Fibroblast of skin of abdomen (primary cell): ENCODE results near the gene MDFIC.
A peak's percentile ranks its signal among the peaks of the same experiment; 100 is the strongest.

Experiments
- DNase-seq: peaks from one replicate; pipeline ENCODE4 v3.0.0-alpha.2; 2013

Gene MDFIC

DNA sequence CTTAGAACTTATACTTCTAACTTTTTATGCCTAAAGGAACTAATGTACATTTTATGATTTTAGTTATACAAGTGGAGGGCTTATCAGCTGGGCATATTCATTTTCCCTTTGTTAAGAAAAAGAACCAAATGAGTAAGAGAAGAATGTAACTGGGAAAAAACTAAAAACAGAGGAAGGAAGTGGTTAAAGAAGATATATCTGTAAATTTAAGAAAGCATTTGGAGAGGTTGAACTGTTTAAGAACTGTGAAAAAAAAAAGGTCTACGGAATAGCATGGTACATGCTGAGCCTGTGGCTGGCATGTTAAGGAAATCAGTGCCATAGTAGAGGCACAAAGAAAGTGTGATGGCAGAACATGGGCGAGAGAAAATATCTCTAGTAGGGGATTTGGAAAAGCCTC is 6.2 kb downstream of the MDFIC start:
- DNase-seq = no peak

DNA sequence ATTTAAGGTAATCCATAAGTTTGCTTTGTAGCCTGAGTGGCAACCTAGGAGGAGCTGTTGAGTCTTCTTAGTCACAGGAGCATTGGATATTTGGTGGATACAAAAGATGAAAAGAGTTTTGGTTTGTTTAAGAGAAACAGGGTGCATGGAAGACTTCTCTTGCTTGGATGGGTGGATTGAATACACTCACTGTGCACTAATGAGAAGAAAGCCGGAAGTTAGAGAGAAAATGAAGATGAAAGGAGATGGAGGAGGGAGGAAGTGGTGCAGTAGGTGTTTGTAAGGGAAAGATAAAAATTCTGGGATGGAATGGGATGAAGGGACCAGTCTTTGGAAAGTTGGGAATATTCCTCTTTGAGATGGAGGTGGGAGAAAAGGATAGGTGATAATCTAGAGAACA is 7.7 kb downstream of the MDFIC start:
- no peak for DNase-seq

DNA sequence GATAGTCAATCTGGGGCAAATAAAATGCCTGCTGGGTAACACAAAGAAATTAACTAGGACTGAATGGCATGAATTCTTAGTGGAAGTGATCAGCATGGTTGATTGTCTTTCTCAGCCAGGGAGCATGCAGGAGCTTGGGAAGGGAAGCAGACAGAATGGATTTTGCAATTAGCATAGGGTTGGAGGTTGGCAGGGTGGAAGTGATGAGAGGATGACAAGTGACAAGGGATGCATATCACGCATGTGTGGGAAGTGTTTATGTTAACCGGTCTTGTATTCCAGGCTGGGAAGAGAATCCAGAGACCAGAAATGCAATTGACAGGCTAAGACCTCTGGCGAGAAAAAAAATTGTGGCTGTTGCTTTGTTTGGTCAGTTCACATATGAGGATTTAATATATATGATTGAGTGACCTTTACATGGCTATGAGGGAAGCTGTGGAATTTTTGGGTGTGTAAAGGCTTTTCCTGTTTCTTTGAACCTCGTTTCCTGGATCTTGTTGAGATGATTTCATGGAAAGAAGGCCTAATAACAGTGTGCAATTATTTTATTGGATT is 8.3 kb downstream of the MDFIC start:
- DNase-seq = peak; percentile 52

DNA sequence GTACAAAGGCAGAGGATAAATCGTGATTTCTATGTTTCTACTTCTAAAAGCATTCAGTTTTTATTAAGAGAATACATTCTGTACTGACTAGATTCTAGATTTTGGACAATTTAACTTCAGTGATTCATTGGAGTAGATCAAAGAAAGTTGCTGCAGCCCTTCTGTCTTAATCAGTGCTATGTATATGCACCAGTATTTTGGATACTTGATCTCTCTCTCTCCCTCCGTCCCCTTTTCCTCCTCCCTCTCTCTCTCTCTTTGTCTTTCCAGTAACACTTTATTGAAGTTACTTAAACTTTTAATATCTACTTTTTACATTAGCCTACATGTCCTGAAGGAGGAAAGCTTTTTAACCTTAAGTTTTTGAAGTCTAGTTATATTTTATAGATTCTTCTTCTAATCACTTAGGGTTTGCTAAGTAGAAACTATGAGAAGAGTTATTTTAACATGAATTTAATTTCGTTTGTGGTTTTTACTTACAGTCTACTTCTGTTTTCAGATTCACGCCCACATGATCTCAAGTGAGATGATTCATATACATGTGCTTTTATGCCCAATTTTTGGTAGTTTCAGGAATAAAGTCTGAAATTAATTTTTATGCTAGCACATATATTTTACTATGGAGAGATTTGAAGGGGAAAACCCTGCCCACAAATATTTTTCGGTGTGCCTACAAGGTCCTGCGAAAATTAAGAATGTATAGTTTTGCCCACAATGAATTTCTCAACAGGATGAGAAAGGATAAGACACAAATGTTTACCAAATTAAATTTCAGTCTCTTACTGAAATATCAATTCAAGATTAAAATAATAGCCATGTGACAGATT is 9.1 kb downstream of the MDFIC start:
- peak; percentile 59 for DNase-seq

DNA sequence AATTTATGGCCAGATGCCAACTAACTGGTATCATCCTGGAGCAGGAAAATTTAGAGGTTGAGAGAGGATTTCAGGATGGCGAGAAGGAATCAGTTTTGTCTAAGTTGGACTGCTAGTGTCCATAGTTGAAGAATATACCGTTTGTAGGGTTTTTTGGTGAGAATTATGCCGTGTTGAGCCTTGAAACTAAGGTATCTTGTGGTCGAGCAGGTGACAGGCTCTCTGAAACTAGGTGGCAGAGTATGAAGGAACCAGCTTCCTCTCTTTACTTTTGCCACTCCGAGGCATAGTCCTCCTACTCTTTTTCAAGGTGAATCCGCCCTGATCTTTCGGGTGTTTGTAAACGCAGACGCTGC is 9.7 kb downstream of the MDFIC start:
- DNase-seq = no peak

- no peak for DNase-seq
Observed at GRCh38 chr7:114932991-114933390, 11.1 kb downstream of the MDFIC start.

DNA sequence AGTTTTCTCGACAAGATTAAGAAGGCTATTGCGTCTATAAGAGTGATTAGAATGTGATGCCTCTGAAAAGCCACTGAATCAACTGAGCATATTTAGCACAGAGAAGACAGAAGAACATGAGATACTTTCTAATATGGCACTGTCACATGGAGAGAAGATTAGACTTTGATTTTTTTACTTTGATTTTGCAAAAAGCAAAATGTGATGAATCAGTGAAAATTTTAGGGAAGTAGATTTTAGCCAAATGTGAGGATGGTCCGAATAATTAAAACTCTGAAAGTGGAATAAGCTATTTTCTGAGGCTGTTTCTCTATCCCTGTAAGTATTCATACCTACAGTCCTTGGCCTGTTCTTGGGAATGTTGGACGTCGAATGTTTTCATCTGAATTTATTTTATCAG is 11.8 kb downstream of the MDFIC start:
- no peak for DNase-seq

GRCh38 chr7:114934086-114934485 is 12.2 kb downstream of the MDFIC start:
- no peak for DNase-seq

DNA sequence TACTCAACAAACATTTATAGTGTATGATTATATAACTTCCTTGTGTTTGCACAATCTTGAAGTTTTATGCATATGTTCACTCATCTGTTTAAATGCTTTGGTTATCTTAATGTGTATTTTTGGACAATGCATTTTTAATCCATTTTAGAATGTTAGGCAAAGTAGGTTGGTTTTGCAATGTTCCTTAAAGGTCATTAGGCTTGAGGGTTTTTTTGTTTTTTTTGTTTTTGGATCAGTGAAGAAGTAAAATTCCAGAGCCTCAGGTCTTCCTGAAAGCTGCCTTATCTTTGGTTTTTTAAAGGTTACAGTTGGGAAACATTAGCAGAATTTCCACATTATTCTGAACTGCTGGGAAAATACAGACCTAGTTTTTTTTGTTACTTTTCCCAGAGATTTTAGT is 12.8 kb downstream of the MDFIC start:
- DNase-seq = no peak

- DNase-seq = no peak
Observed at GRCh38 chr7:114936471-114936870, 14.6 kb downstream of the MDFIC start.

- DNase-seq = no peak
Observed at GRCh38 chr7:114937446-114937845, 15.6 kb downstream of the MDFIC start.

DNA sequence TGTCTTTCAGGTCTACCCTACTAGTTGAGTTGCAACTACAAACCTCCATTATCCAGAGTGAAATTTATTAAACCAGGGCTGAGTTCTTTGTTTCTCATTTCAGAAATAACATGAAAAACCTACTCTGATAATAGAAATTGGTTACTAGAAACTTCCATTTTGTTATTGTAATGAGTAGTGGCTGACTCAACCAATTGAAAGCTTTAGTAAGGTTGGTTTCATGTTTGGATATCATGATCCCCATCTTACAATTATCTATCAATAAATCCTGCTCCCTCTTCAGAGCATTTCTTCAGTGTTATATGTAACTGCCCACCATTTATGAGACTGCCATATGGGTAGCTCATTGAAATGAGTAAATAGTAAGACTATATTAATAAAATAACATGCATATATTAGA is 16.9 kb downstream of the MDFIC start:
- no peak for DNase-seq

DNA sequence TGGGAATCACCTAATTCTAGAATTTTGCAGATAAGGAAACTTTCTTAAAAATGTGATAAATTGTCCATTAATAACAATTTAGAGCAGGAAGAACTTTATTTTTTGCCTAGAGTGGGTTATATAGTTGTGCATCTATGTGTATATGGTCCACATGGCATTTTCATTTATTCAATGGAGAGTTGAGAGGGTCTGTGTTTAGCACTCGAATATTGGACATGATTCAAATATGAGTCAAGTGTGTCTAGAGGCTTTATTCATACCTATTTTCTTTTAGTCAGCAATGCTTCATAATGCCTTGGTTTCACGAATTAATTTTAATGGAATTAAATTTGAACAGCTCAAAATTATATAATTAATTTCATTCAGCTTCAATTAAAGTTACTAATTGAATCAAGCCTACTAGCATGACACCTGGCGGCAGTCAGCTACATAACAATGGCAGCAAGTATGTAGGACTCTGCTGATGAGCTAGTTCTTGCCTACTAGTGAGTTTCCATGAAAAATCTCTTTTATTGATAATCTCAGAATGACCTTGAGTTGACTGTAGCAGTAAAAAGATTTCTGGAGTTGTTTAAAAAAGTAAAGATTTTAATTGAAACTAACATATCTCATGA is 17.7 kb downstream of the MDFIC start:
- DNase-seq = no peak

- DNase-seq = no peak
Observed at GRCh38 chr7:114940220-114940619, 18.3 kb downstream of the MDFIC start.

DNA sequence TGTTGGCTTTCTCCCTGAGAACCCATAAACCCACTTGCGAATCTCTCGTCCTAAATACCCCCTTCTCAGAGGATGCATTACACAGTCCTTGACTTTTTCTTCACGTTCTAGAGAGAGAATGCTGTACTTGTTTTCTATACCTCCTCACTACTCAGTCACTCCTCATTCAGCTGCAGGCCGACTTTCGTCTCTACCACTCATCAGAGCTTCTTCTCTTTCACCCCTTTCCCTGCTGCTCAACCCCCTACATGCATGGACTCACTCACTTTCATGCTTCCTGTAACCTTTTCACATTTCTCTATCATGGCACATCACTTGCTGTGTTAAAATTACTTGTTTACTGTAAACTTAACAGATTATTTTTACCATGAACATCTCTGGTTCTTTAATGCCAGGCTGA is 19.8 kb downstream of the MDFIC start:
- DNase-seq = no peak

DNA sequence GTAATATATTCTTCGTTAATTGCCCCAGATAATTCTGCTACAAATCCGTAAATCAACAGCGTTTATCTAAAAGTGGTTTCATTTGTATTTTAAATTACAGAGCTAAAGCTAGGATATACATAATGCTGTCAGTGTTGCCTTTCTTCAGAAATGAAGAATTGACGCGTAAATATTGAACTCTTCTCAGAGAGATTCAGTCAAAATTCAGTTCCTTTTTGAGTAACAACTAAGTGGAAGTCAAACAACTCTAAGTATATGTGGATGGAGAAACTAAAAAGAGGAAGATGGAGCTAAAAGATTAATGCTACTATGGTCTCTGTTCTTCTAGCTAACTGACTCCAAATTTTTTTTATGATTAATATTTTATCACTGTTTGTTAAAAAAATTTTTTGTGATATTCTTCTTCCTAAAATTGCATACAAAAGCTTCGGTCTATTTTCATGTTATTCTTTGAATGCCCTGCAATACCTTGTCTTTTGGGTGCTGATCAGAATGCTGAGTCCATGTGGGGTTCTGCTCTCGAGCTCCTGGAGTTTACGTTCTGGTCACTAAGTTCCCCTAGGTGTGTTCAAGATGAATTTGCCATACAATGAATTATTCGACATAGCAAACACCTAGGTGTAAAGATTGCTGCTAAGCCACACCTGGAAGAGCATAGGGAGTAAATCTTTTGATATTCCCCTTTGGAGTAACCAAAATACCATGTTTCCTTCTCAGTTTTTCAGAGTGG is 20.7 kb downstream of the MDFIC start:
- no peak for DNase-seq

GRCh38 chr7:114943530-114943929 is 21.6 kb downstream of the MDFIC start:
- no peak for DNase-seq

DNA sequence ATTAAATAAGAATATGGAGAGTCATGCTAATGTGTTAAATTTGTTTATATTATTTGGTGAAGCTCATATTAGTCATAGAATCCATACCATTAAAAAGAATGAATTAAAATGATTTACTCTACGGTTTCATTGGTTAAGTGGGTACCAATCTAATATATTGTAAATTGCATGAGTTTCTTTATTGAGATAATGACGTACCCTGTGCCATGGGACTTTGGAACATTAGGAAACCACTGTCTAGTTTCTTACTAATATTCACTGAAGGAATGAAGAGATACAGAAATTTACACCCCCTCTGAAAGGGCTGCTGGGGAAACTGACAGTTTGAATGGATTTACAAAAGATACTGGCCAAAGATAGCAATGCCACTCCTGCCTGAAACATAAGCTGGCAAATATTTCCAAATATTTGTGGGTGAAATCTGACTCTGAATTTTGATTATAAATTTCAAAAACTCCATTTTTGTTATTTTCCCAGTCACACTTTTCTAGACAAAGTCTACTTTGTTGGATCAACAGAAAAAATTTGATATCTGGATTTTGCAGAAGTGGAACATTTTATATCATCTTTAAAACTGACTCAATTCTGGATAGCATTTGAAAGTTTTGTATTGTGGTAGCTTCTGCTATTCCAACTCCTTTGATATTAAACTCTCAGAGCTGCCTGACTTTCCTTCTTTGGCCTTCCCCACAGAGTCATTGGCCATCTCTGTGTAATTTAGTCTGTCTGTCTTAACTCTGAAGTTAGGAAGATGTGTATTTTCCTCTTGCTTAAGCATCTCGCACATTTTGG is 22.3 kb downstream of the MDFIC start:
- DNase-seq = no peak

DNA sequence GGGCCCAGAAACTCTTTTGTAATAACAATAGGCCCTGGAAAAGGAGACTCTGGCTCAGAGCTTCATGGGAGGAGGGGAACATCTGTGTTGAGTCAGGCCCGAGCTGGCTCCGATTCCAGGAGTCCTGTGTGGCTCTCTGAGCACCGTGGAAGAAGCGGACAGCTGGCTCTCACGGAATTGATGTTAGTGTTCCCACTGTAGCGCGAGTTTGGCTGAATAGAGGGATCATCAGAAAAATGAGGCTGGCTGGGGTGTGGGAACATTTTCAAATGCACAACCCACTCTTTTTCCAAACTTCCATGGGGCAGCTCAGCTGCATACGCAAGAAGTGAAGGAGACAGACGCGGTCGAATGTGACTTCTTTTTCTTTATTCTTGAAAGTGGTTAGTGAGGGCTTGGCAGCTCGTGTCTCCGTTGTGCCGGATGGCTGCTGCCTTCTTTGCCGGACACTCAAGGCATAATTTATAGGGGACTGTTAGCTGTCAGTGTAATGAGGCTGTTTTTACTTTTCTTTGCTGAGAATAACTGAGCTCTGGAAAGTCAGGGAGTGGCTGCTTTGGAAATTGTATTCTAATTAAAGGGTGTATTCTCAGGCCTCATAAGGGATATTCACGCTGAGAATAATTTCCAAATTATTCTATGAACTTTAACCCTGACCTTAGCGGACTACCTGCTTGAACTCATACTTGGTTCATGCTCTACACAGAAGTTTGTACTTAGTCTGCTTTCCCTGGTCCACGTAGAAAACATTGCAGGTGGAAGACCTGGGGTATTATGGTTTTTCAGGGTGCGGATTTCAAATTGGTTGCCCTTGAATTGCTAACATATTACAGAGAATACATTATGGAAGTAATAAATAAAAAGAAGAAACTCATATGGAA is 23.1 kb downstream of the MDFIC start:
- peak; percentile 92 for DNase-seq

DNA sequence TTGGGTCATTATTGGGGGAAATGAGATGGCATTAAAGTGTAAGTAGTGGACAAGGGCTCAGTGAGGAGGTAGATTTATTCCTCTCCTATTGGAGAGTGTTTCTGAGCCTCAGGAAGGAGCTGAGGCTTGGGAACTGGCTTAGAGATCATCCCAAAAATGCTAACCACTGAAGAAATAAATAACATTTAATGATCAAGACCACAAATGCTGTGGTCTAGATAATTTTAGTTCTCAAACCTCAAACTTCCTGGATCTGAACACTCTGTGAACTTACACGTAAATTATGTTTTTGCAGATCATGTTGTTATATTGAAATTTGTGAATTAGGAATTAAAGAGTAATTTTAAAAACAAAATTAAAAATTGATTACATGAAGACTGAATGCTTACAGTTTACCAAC is 27.3 kb downstream of the MDFIC start:
- peak; percentile 35 for DNase-seq

GRCh38 chr7:114952296-114952695 is 30.4 kb downstream of the MDFIC start:
- no peak for DNase-seq

DNA sequence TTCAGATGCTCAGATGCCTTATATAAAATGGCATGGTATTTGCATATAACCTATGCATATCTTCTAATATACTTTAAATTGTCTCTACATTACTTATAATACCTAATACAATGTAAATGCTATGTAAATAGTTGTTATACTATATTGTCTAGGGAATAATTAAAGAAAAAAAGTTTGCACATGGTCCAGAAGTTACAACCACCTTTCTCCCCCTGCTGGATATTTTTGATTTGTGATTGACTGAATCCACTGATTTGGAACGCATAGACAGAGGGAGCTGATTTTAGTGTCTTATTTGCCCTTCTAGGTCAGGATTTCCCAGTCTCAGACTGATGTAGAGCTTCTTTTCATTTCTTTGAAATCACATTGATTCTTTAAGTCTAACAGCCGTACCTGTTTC is 31.8 kb downstream of the MDFIC start:
- no peak for DNase-seq
